ENCODE measurements around the gene FSTL4.

- TF ChIP-seq CTCF (conservative IDR thresholded peaks at IDR 0.05): no peak
- TF ChIP-seq EZH2 (IDR thresholded peaks at IDR 0.05; ENCODE audit: low read depth): no peak
Observed at GRCh38 chr5:133307275-133307674, 305.1 kb downstream of the FSTL4 start.
